HG03135 (cell line): Measurements from ENCODE around the gene SMAD3.

Experiments used
- ATAC-seq: cut with Tn5 transposase; IDR thresholded peaks from one replicate; pipeline ENCODE4 v1.9.1; 2021; ENCODE audit warnings: mild to moderate bottlenecking, moderate library complexity; ENCODE audit not compliant: unreplicated experiment

The SMAD3 gene

DNA sequence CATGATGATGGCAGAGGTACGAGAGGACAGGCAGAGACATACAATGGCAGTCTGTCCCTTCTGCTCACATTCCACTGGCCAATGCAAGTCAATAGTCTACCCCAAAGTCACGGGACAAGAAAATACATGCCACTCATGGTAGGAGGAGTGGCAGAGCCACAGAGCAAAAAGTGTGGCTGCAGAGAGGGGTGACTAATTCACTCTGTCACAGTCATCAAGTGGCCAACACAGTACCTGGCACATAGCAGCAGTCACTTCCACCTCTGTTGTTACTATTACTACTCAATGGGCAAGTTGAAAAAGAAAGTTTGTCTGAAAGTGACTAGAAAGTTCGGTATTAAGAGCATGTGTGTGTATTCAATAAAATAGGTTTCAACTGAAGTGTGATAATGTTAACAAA lies 91.4 kb downstream of the SMAD3 start:
- no peak for ATAC-seq

DNA sequence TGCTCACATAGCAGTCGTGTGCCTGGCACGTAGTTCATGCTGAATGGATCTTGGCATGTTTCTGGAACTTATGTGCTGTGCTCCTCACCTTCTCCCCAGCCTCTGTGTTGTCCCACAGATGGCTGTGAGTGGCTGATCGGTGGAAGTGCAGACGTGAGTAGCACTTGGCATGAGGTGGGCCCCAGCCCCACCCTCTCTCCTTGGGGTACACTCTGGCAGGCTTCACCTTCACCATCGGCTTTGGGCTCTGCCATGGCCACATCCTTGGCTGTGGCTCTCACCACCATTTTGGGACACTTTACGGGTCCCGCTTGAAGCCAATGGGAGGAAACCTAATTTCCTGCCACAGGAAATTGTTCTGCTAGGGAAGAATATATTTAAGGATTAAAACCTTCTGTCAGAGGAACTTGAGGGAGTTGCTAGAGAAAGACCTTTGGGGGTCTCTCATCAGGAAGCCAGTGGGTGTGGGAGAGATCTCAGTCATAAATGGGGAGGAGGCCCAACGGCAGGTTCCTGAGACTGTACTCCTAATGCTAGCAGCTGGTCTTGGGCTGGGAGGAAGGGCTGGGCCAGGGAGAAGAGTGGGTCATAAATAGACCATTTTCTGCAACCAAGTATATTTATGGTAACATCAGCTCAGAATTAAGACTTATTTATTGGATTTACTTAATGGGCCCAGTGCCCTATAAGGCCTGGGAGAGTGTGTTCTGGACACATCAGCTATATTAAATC lies 92.3 kb downstream of the SMAD3 start:
- no peak for ATAC-seq

DNA sequence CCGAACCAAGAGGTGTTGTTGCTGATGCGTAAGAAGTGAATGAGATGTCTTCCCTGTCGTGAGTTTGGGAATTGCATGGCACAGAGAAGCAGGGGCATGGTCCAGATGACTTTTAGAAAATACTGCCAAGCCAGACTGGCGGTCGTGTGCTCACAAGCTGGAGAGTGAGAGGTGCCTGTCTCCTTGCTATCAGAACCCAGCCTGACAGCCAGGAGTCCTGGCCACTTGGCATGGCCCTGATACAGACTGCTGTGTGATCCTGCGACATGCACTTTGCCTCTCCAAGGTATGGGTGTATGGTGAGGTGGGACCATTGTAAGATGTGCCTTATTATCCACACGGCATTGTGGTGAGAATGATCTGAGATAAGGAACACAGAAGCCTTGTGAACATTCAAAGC lies 93.0 kb downstream of the SMAD3 start:
- no peak for ATAC-seq

DNA sequence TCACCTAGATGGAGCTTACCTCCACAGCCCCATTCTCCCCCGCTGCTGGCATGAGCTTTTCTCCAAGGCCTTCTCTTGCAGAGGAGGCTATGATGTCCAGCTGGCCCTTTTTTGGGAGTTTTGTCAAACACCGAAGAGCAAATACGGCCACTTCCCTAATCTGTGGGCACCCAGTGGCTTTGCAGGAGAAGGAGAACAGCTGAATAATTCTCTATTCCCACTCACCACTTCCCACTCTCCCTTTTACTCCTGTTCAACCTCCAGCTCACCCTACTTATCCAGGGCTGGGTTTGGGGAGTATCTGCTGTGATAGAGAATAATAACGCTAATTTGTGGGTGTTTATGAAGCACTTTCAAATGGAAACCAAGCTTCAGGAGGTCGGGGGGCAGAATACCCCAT lies 96.0 kb downstream of the SMAD3 start:
- ATAC-seq = no peak

DNA sequence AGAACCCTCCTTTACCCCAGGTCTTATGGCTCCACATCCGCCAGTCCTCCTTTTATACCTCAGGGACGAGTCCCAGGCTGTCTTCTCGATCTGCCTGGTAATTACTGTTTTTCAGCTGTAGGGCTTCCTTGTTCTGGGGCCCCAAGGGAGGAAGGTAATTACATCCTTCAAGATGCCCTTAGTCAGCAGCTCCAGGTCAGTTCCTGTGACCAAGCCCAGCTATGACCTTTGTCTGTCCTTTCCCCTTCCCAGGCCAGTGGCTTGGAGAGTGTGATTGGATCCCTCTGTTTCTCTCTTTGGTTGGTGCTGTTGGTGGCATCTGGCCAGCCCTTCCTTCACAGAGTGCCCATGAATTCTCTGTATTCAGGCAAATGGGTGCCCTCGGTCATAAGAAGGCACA lies 96.5 kb downstream of the SMAD3 start:
- ATAC-seq = no peak

DNA sequence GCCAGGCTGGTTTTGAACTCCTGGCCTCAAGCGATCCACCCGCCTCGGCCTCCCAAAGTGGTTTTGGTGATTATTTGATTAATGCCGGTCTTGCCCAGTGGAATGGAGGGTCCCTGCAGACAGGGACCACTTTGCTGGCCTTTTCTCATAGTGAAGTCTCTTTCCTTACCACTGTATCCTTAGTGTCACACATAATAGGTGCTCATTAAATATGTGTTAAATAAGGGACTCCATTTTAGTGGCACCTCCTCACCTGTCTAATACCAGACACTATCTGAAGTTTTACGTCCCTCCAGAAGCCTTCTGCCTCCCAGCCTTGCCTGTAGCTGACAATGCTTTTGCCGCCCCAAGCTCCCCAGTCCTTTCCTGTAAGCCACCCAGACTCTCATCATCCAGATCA lies 97.8 kb downstream of the SMAD3 start:
- no peak for ATAC-seq

DNA sequence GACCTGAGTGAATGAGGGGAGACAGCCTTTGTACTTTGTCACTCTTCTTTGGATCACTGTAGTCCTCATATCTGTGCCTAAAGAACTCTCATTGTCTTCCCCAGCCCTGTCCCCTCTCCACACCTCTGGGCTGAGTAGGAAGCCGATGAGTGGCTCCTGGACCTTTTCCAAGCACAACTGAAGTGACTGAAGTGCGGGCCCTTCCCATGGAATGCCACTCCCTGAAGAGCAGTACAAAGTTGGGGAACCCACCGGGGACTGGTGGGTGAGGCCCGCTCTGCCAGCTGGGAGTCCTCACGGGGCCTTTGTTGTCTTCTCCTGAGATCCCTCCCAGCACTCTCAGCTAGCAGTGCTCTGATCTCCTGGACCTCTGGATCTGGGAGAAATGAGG lies 99.0 kb downstream of the SMAD3 start:
- no peak for ATAC-seq

DNA sequence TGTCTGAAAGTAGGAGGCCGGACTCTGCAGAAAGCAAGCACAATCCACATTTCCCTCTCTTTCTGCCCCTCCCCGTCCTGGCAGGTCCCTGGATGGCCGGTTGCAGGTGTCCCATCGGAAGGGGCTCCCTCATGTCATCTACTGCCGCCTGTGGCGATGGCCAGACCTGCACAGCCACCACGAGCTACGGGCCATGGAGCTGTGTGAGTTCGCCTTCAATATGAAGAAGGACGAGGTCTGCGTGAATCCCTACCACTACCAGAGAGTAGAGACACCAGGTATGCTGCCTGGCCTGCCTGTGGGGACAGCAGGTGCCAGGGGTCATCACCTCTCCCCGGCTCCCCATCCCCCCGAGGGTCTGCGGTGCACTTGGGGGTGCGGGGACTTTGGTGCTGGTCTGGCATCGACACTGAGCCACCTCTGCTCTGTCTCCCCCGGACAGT lies 99.4 kb downstream of the SMAD3 start:
- no peak for ATAC-seq

DNA sequence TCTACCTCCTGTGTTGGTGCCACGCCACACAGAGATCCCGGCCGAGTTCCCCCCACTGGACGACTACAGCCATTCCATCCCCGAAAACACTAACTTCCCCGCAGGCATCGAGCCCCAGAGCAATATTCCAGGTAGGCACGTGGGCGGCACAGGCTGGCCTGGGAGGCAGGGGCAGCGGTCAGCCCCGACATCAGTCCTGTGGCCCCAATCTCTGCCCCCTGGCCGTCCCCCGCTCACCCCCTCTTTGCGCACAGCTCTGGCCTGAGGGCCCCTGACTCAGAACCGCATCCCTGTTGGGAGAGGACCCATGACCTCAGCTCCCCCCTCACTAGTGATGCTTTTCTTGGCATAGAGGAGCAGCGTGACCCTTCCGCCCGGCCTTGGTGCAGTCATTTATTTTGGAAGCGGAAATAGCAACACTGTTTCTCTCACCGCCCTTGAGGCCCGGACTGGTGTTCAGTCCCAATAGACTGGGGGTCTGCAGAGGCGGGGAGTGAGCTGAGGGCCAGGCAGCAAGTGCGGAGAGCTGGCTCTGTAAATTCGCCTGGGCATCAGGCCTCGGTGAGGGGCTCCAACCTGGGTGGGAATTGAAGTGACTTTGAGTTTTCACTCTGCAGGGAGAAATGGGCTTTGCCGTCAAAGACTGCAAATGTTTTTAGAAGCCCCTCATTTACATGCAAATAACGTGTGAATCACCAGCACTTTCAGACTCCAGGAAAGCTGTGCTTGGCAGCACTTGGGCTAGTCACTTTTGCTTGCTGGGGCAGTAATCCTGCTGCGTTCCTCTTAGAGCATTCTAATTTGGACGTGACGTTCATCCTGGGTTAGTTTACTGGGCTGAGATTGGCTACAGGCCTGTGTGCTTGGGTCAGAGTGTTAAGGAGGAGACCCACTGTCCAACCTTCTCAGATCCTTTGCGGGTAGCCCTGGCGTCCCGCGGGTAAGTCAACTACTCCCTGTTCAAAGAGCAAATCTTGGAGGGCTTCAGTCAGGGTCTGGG lies 100.2 kb downstream of the SMAD3 start:
- no peak for ATAC-seq

DNA sequence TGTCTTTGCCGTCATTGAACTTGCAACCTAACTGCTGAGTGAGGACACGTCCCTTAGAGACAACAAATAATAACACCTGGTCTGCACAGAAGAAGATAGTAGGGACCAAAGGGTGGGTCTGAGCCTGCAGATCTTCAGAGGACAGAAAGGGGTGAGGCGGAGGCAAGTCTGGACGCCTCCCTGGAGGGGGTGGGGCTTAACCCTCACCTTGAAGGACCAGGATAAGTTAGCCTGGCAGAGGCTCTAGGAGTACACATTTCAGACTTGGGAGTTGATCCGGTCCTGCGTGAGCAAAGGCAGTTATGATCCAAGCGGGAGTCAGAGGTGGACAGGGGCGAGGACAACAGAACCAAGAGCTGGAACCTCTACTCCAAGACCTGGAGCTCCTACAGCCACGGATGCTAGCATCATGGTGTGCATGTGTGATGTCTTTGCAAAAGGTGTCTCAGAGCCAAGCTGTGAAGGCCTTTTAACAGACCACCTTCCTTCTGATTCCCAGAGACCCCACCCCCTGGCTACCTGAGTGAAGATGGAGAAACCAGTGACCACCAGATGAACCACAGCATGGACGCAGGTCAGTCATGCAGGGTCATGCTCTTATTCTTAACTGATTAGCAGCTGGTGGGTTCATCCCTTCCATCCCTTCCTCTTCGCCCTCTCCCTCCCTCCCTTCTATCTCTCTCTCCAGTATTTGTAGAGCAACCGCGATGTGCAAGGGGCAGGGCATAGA lies 101.0 kb downstream of the SMAD3 start:
- no peak for ATAC-seq

DNA sequence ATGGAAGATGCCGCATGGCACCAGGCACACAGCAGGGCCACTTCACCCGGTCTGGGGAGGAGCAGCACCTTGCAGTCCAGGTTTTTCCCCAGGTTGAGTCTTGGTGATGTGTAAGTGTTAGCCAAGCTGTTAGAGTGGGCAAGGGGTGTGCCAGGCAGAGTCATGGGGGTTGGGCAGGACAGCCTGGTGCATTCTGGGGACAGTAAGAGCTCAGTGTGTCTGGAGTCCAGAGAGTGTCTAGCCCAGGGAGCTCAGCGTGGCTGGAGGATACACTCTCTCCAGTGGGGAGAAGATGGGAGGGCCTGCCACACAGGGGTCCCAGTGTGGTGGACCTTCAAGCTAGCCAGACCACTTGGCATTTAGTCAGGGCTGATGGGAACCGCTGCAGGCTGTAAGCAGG lies 101.7 kb downstream of the SMAD3 start:
- ATAC-seq = no peak

DNA sequence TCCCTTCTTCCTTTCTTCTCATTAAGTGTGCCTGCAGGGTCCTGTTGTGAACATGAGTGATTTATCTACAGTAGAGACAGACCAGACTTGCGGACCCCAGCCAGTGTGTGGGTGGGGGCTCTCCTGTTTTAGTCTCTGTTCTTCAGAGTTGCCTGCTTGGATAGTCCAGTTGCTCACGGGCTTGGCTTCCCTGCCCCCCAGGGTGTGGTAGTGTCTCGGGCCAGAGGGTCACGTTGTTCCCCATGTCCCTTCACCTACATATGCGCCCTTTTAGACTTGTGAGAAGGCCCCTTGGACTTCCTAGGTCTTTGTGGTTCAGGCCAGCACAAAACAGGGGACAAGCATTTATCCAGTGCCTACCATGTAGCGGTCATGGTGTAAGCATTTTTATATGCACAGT lies 103.3 kb downstream of the SMAD3 start:
- no peak for ATAC-seq

DNA sequence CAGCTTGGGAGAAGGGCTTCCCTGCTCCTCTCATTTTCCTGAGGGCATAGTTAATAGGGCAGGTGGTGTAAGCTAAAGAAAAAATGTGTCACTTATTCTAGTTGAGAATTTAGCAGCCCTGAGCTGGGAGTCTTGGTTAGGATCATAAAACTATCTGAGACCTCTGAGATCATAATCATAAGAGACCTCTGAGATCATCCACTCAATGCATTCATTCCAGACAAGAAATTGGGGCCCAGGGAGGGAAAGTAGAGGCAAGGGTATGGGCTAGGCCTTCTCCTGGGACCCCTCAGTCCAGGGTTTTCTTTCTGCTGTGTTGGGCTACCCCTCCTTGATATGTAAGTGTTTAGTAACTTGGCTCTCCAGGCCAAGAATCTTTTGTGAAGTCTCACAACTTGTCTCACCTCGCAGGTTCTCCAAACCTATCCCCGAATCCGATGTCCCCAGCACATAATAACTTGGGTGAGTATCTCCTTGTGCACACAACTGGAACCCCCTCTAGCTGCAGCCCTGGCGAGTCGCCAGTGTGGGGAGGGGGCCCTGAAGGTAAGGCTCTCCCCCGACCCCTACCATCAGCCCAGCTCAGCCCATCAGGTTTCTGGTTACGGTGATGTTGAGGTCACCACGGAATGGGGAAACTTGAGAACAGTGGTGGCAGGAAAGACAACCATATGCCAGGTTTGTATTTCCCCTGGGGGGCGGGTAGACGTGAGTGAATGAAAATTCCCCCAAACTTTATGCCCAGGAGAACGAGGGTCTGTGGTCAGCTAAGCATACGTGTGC lies 104.9 kb downstream of the SMAD3 start:
- no peak for ATAC-seq

DNA sequence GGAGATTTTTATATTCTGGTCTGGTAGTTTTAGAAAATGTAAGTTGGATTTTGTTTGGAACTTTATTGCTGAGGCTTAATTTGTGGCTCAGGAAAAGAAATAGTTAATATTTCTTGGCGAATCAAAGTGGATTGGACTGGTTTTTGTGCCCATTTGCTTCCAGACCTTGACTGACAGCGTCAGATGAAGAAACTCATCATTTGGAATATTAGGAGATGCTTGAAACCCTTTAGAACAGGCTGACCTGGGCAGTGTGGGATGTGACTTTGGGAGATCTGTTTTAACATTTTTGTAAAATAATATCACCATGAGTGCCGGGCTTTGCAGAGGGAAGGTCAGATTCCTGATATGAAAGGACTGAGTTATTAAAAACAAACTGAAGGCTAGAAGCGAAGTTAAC lies 106.1 kb downstream of the SMAD3 start:
- ATAC-seq = no peak

DNA sequence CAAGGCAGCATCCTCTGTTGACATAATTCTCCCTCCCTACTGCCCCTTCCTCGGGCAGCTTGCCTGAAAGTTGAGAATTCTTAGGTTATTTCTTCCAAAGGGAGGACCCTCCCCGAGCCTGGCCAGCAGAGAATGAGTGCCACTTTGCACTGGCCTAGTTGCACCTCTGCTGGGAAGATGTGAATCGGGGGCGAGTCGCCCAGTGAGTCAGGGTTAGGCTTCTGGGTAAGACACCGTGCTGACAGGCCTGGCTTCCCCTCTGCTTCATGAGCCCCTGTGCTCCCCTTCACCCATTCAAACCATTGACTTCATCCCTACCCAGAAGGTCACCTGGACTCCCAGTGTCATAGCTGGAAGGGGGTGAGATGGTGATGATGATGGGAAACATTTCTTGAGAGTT lies 106.8 kb downstream of the SMAD3 start:
- no peak for ATAC-seq

DNA sequence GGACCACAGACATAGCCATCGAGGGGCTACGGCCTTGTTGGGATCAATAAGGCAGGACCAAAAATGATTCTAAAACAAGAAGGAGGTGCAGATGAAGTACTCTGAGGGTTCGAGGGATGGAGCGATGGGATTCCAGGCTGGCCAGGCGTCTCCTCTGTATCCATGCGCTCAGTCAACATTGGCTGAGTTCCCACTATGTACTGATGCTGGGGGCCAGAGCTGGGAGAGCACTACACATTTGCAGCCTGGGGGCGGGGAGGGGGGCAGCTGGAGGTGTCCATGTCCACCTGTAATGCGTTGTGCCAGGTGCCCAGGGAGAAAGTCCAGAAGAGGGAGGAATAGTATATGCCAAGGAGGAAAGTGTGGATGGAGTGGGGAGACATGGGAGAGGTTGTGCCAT lies 107.6 kb downstream of the SMAD3 start:
- ATAC-seq = no peak

DNA sequence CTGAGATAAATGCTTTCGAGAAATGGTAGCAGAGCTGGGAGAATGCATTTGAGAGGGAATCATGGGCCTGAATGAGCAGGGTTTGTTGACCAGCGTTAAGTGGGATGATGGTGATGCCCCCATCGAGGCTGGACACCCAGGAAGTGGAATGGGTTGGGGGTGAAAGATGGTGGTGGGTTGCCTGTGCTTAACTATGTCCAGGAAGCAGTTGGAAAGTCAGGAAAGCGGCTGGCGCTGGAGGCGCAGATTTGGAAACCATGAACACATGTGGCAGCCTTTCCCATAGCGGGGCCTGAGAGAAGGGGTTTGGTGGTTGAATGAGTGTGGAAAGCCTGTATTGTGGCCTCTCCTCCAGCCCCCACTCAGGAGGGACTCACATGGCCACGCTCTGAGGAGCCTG lies 108.4 kb downstream of the SMAD3 start:
- ATAC-seq = no peak

DNA sequence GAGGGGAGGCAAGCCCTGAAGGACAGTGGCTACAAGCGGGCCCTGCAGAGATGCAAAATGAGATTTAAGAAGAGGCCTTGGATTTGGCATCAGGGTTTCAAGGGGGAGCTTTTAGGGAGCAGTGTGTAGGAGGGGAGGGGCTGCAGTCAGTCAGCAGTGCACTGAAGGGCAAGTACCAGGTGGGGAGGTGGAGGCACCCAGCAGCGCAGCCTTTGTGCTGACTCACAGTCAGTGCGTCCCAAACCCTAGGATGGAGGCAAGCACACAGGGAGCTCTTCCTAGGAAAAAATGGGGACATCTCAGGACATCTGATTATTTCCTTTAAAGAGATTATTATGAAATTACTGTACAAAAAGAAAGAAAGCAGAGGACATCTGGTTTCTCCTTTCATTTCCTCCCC lies 109.0 kb downstream of the SMAD3 start:
- ATAC-seq = no peak

DNA sequence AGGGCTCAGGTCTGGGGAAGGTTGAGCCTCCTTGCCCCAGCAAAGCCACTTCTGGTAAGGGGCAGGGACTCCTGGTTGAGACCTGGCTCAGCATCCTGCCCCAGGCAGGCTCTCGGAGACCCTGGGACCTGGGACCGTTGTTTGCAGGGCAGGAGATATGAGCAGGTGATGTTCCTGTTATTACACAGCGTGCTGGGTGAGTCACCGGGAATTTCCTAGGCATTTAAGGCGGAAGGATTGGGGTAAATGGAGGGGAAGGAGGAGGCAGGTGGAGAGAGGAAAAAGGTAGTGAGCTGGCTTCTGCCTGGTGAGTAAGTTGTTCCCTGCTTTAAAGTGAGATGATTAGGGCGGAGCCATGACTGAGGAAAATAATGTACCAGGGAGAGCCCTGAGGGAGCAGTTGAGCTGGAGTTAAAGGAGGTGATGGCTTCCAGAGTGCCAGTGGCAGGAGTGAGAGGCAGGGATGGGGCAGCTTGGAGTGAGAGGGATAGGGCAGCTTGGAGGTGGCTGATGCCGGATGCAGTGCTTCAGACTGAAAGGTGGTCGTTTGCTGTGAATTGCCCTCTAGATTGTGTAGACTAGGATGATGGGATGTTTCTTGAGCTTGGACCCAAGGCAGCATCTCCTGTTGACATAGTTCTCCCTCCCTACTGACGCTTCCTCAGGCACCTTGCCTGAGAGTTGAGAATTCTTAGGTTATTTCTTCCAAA lies 109.6 kb downstream of the SMAD3 start:
- no peak for ATAC-seq

DNA sequence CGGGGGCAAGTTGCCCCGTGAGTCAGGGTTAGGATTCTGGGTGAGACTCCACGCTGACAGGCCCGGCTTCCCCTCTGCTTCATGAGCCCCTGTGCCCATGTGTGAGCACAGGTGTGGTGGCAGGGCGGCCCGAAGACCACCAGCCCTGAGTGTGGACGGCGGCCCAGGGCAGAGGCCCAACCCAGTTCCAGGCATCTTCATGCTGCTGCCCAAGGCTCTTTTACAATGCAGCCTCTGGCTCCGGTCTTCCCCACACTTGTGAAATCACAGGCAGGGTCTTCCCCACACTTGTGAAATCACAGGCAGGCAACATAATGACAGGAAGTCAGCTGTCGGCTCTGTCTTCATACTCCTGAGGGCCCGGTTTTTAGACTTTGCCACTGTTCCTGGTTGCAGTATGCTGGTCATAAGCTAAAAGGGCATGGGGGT lies 110.3 kb downstream of the SMAD3 start:
- ATAC-seq = no peak
